Mesodermal cell (in vitro differentiated cells): ENCODE results near the gene LRRC26.

Source experiments
- H3K27ac ChIP-seq: 2 replicates; pipeline ENCODE4 v1.7.0; 2013; ENCODE audit warnings: mild to moderate bottlenecking, low read depth, low read length, moderate library complexity; ENCODE audit not compliant: severe bottlenecking
- H3K36me3 ChIP-seq: 2 replicates; pipeline ENCODE4 v1.7.1; 2013; ENCODE audit warnings: mild to moderate bottlenecking, low read length, moderate library complexity; ENCODE audit not compliant: control insufficient read depth, insufficient read depth
- H3K4me1 ChIP-seq: one replicate; pipeline ENCODE4 v1.7.1; 2013; ENCODE audit warnings: mild to moderate bottlenecking, low read length; ENCODE audit not compliant: insufficient read depth, control insufficient read depth, poor library complexity, severe bottlenecking
- H3K4me3 ChIP-seq: 2 replicates; pipeline ENCODE4 v1.7.0; 2013; ENCODE audit warnings: low read length, control low read depth, mild to moderate bottlenecking; ENCODE audit not compliant: insufficient read depth, poor library complexity, severe bottlenecking; ENCODE audit errors: extremely low read depth
- H3K9me3 ChIP-seq: 2 replicates; pipeline ENCODE4 v1.7.1; 2013; ENCODE audit warnings: mild to moderate bottlenecking, low read length, moderate library complexity; ENCODE audit not compliant: control insufficient read depth
- WGBS, 2 experiments: methylation state at CpG; one replicate each; pipeline ENCODE4 v1.1.5; 2013; ENCODE audit warnings: missing lambda C conversion rate in 2 of 2; ENCODE audit not compliant: insufficient coverage in 2 of 2; 5-methylcytosine and 5-hydroxymethylcytosine counted together

LRRC26 gene

GRCh38 chr9:137147091-137147792, 22.6 kb downstream of the LRRC26 start:
- H3K27ac ChIP-seq = no peak overlapping the region
- H3K4me3 ChIP-seq = no peak overlapping the region
- no peaks in the 10 kb centered on the region for H3K36me3 ChIP-seq
- no peaks in the 10 kb centered on the region for H3K4me1 ChIP-seq
- WGBS, 2 experiments = 84 to 87% methylated on average over 16 to 19 of the region's 26 CpGs
- H3K9me3 ChIP-seq = no peaks in the 10 kb centered on the region

GRCh38 chr9:137146527-137146918, 23.3 kb downstream of the LRRC26 start:
- H3K27ac ChIP-seq = no peak overlapping the region
- 83 to 100% methylated on average over 1 to 2 of the region's 9 CpGs for whole genome bisulfite sequencing, 2 experiments

GRCh38 chr9:137145731-137146526, 23.9 kb downstream of the LRRC26 start:
- 51% methylated on average over 39 to 48 of the region's 49 CpGs for WGBS, 2 experiments
- Histone ChIP-seq H3K9me3 (no peaks in the 10 kb centered on the region), H3K4me1 (no peaks in the 10 kb centered on the region), H3K27ac (no peak overlapping the region), H3K36me3 (no peaks in the 10 kb centered on the region), H3K4me3 (no peak overlapping the region)

More at GRCh38 chr9:137146527-137146918, 23.3 kb downstream of the LRRC26 start:
- no peak overlapping the region for H3K4me3 ChIP-seq
- no peaks in the 10 kb centered on the region for H3K36me3 ChIP-seq
- H3K4me1 ChIP-seq = no peaks in the 10 kb centered on the region
- no peaks in the 10 kb centered on the region for H3K9me3 ChIP-seq

- 56 to 88% methylated on average over 1 to 2 of the region's 4 CpGs for WGBS, 2 experiments
- peaks cover 4% of the 10 kb centered on the region for H3K4me1 ChIP-seq
- no peak overlapping the region for H3K4me3 ChIP-seq
- H3K36me3 ChIP-seq = no peaks in the 10 kb centered on the region
- H3K9me3 ChIP-seq = no peaks in the 10 kb centered on the region
- no peak overlapping the region for H3K27ac ChIP-seq
Observed at GRCh38 chr9:137143459-137143858, 26.4 kb downstream of the LRRC26 start.

GRCh38 chr9:137141976-137142936, 27.6 kb downstream of the LRRC26 start:
- Histone ChIP-seq H3K4me3 (no peak overlapping the region), H3K36me3 (no peaks in the 10 kb centered on the region), H3K4me1 (peaks cover 4% of the 10 kb centered on the region), H3K9me3 (no peaks in the 10 kb centered on the region), H3K27ac (no peak overlapping the region)
- 67 to 80% methylated on average over 16 to 21 of the region's 24 CpGs for WGBS, 2 experiments

GRCh38 chr9:137141050-137141810, 28.6 kb downstream of the LRRC26 start:
- Histone ChIP-seq H3K4me3 (no peak overlapping the region), H3K36me3 (no peaks in the 10 kb centered on the region), H3K27ac (no peak overlapping the region), H3K4me1 (peaks cover 4% of the 10 kb centered on the region), H3K9me3 (no peaks in the 10 kb centered on the region)
- whole genome bisulfite sequencing, 2 experiments = 68 to 75% methylated on average over 15 to 17 of the region's 17 CpGs

- Histone ChIP-seq H3K4me1 (peaks cover 4% of the 10 kb centered on the region), H3K4me3 (no peak overlapping the region), H3K9me3 (no peaks in the 10 kb centered on the region), H3K27ac (no peak overlapping the region), H3K36me3 (no peaks in the 10 kb centered on the region)
- 65 to 66% methylated on average over 25 of the region's 26 CpGs for WGBS, 2 experiments
Observed at GRCh38 chr9:137140151-137141012, 29.5 kb downstream of the LRRC26 start.

- Histone ChIP-seq H3K9me3 (no peaks in the 10 kb centered on the region), H3K4me3 (no peak overlapping the region), H3K27ac (no peak overlapping the region), H3K36me3 (no peaks in the 10 kb centered on the region), H3K4me1 (peaks cover 4% of the 10 kb centered on the region)
- WGBS, 2 experiments = 30 to 37% methylated on average over 33 to 35 of the region's 37 CpGs
Observed at GRCh38 chr9:137139468-137140150, 30.2 kb downstream of the LRRC26 start.
